ENCODE measurements around the gene PRDM8.

The PRDM8 gene

GRCh38 chr4:80184825-80185756 is 12.2 kb upstream of the PRDM8 start:
- no peak overlapping the region for H3K27ac Mint-ChIP-seq
- no peak for TF ChIP-seq CTCF (IDR thresholded peaks at IDR 0.05)
- peak overlapping the region; percentile 81 for H3K4me3 Mint-ChIP-seq
- H3K4me1 Mint-ChIP-seq, result peaks cover 36% of the 10 kb centered on the region
- peaks cover 93% of the 10 kb centered on the region for H3K27me3 Mint-ChIP-seq (ENCODE audit: low read depth, poor library complexity)
- peaks cover 4% of the 10 kb centered on the region for H3K9me3 Mint-ChIP-seq
- no peaks in the 10 kb centered on the region for H3K36me3 Mint-ChIP-seq (ENCODE audit: low read depth)
- DNase-seq, result no peak

- peaks cover 41% of the 10 kb centered on the region for H3K4me1 Mint-ChIP-seq
- H3K27ac Mint-ChIP-seq, result no peak overlapping the region
- H3K4me3 Mint-ChIP-seq, result peak overlapping the region; percentile 81
- no peak for TF ChIP-seq CTCF (IDR thresholded peaks at IDR 0.05)
- DNase-seq, result no peak
- H3K27me3 Mint-ChIP-seq (ENCODE audit: low read depth, poor library complexity), result peaks cover 96% of the 10 kb centered on the region
- no peaks in the 10 kb centered on the region for H3K36me3 Mint-ChIP-seq (ENCODE audit: low read depth)
- no peaks in the 10 kb centered on the region for H3K9me3 Mint-ChIP-seq
Observed at GRCh38 chr4:80185787-80186548, 11.3 kb upstream of the PRDM8 start.

- Mint-ChIP-seq H3K36me3 (ENCODE audit: low read depth) (no peaks in the 10 kb centered on the region), H3K27me3 (ENCODE audit: low read depth, poor library complexity) (peaks cover 99% of the 10 kb centered on the region), H3K27ac (no peak overlapping the region), H3K4me3 (no peak overlapping the region), H3K9me3 (no peaks in the 10 kb centered on the region), H3K4me1 (peaks cover 41% of the 10 kb centered on the region)
- no peak for DNase-seq
- no peak for TF ChIP-seq CTCF (IDR thresholded peaks at IDR 0.05)
Observed at GRCh38 chr4:80186676-80187075, 10.6 kb upstream of the PRDM8 start.

GRCh38 chr4:80187677-80188076 is 9.6 kb upstream of the PRDM8 start:
- no peak overlapping the region for H3K27ac Mint-ChIP-seq
- DNase-seq, result no peak
- H3K4me3 Mint-ChIP-seq, result no peak overlapping the region
- peaks cover 41% of the 10 kb centered on the region for H3K4me1 Mint-ChIP-seq
- H3K9me3 Mint-ChIP-seq, result no peaks in the 10 kb centered on the region
- peaks cover 99% of the 10 kb centered on the region for H3K27me3 Mint-ChIP-seq (ENCODE audit: low read depth, poor library complexity)
- H3K36me3 Mint-ChIP-seq (ENCODE audit: low read depth), result no peaks in the 10 kb centered on the region
- TF ChIP-seq CTCF (IDR thresholded peaks at IDR 0.05), result no peak

GRCh38 chr4:80188457-80188800 is 8.9 kb upstream of the PRDM8 start:
- DNase-seq, result no peak
- Mint-ChIP-seq H3K4me1 (peaks cover 41% of the 10 kb centered on the region), H3K36me3 (ENCODE audit: low read depth) (no peaks in the 10 kb centered on the region), H3K27ac (no peak overlapping the region), H3K4me3 (no peak overlapping the region), H3K9me3 (no peaks in the 10 kb centered on the region), H3K27me3 (ENCODE audit: low read depth, poor library complexity) (peaks cover 99% of the 10 kb centered on the region)
- TF ChIP-seq CTCF (IDR thresholded peaks at IDR 0.05), result no peak

All from nephron progenitor cell (in vitro differentiated cells).